NCI-H187 treated with DMSO at 0.1 percent for 48 hours (cell line): Measurements from ENCODE around the gene KRTAP10-7.
"Not testable (repeated sequence)": the region's sequence is repeated elsewhere in the genome, so short reads cannot be mapped to it uniquely, and the experiment has no call there.

Experiments
- DNase-seq: peaks from one replicate; lab custom pipeline; 2025; lab: John Stamatoyannopoulos, UW

KRTAP10-7 gene

DNA sequence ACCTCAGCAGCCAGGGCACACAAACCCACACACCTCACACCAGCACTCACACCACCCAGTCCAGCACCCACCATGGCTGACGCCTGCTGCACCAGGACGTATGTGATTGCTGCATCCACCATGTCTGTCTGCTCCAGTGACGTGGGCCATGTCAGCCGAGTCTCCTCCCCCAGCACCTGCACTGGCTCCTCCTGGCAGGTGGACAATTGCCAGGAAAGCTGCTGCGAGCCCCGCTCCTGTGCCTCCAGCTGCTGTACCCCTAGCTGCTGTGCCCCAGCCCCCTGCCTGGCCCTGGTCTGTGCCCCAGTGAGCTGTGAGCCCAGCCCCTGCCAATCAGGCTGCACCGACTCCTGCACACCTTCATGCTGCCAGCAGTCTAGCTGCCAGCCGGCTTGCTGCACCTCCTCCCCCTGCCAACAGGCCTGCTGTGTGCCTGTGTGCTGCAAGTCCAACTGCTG, 11.7 kb downstream of the KRTAP10-7 start, which contains the start of gene KRTAP10-8:
Gene KRTAP10-8, plus strand, starts transcription at position 51 of the 458 bp plus-strand sequence. Its CDS starts 22 bp downstream, at position 73.
- DNase-seq: no peak

DNA sequence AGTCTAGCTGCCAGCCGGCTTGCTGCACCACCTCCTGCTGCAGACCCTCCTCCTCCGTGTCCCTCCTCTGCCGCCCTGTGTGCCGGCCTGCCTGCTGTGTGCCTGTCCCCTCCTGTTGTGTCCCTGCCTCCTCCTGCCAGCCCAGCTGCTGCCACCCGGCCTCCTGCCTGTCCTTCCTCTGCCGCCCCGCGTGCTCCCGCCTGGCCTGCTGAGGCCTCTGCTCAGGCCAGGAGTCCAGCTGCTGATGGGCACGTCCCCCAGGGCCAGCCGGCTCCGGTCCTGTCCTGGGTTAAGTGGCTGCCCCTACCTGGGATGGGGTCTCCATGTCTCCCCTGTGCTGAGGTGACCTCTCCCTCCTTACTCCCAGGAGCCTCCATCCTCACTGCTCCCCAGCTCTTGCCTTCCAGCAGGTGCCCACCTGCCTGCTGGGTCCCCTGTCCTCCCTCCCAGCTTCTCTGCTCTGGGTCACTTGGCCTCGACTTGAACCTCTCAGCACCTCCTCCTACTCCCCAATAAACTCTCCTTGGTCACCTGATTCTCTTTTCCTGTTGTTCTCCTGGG, 12.4 kb downstream of the KRTAP10-7 start:
- no peak for DNase-seq

DNA sequence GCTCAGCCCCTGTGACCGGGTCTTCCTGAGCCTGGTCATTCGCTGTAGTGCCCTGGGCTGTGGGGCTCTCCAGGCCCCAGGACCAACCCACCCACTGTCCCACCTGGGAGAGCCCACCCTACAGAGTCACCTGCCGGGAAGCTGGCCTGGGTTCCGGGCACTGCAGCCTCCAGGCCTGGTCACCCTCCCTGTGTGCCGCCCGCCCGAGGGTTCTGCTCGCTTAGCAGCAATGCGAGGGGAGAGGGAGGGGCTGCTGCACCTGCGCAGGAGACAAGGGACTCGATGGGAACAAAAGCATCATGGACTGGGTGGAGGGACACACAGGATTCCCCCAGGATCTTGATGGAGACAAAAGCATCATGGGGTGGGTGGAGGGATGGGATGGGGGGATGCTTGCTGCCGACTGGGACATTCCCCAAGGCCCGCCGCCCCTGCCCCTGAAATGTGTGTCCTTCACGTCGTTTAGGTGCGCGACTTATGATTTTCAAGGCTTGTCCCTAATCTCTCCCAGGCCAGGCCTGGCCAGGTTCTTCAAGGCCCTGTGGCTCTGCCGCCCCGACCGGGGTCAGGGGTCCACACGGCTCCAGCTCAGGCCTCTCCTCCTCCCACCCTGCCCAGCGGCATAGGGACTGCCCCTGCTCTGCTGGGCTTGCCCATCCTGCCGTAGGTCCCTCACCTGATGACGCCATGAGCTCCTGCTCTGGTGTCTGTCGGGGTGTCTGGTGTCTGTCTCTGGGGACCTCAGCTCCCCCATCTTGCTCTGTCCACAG, 13.2 kb downstream of the KRTAP10-7 start:
- DNase-seq: no peak

DNA sequence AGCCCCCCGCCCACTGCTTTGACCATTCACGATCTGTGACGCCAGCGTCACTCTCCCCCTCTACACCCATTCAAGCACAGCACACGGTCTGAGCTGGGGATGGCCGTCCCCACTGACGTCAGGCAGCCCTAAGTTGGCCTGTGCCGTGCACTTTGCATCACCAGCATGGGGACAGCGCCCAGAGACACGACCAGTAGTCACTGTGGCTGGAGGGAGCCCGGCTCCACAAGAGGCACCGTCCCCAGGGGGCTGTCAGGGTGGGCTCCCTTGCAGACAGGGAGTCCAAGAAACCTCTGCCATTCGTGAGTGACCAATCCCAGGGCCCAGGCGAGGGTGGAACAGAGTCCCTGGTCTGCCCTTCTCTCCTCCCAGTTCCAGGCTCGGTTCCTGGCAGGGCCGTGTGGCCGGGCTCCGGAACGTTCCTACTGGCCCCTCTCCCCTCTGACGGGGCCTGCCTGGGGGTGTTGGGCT, 13.8 kb downstream of the KRTAP10-7 start:
- DNase-seq: no peak

DNA sequence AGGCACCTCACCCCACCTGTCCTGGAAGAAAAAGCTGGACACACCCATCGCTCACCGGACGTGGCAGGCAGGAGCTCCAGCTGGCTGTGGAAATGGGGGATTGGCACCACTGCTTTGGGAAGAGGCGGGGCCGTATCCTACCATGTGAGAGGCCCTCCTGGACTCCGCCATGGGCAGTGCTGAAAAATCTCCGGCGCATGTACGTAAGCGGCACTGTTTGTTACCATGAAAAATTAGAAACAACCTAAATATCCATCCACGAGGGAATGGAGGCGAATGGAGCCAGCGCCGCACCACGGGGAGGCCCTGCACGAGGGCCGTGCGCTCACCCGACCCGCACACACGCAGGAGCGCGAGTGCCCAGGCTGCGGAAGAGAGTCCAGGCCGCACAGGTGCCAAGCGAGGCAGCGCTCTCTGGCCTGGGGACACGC, 14.6 kb downstream of the KRTAP10-7 start:
- no peak for DNase-seq

DNA sequence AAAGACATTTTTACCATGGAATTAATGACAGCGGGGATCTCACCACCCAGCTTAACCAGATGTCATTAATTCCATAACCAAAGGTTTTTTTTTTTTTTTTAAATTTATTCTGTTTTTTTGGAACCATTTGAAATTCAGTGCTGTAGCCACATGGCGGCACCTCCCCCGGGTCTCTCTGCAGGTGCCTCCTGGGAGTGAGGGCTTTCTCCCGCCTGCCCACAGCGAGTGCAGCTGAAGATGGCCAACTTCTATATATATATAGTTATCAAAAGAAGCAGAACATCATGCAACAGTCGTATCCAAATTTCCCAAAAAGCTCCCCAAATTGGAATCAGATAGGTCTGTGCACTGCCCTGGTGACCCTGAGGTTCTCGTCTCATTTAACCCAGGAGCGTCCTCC, 15.1 kb downstream of the KRTAP10-7 start:
- no peak for DNase-seq

DNA sequence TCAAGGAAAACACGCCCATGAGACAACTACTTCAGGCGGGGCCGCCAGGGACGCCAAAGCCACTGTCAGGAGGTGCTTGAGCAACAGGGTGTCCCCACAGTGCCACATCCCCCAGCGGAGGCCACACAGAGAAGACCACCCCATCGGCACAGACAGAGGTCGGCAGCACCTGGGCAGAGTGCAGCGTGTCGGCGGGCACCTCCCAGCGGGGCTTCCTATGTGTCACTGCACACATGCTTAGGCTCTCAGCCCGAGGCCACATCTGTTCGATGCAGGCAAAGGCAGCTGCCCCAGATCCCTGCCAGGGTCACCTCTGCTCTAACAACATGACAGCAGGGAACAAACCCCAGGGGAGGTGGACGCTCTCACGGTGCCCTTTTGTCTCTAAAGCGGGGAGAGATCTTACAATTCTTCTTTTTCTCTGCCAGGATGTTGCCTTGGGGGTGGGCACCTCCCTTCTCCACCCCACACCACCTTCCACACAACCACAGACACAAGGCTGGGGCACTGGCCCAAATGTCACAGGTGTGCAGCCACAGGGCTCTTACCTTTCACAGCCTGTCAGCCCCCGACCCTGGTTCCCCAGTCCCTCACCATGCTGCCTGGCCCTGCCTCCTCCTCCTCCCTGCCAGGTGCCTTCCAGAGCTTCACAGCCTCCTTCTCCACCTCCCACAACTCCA, 15.7 kb downstream of the KRTAP10-7 start:
- DNase-seq: no peak

DNA sequence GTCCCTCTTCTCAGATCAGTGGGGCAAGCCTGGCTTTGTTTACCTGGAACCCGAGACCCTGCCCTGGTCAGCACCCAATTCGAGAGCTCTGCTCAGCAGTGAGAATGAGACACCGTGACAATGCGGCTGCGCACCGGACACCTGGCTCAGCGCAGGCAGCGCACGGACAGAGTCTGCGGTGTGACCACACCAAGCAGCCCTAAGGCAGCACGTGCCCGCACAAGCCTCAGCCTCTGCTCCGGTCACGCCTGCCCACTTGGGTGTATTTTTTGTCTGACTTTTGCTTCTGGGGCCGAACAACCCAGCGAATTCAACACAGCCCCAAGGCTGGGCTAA, 16.2 kb downstream of the KRTAP10-7 start:
- no peak for DNase-seq

DNA sequence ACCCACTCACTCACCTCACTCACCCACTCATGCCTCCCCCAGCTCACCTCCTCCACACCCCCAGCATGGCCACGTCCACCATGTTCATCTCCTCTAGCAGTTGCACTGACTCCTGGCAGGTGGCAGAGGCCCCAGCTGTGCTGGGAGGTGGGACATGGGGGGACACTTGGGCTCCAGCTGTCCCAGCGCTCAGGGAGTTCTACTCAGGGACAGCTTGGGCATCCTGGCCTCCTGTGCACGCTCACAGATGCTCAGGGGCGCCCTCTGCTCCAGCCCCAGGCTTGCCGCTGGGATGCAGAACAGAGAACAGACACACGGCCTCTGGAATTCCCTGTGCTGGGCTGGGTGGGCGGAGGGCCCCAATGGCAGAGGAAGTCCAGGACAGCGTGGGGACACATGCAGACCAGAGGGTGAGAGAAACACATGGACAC, 16.7 kb downstream of the KRTAP10-7 start:
- DNase-seq: no peak

DNA sequence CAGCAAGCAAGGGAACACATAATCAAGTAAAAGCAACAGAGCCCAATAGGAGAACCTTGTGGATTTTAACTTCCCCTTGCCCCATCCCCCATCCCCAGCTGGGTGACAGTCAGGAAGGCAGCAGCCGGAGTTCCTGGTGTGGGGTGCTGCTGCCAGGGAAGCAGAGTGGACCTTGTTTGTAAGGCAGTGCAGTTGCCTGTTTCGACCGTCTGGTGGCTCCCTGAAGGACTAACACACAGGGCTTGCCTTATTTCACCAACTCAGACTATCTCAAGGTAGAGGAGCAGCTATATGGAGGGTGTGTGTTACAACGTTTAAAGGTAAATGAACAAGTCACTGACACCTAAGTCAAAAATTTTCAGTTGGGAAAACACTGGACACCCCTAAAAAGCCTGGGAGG, 18.1 kb downstream of the KRTAP10-7 start:
- DNase-seq: no peak

DNA sequence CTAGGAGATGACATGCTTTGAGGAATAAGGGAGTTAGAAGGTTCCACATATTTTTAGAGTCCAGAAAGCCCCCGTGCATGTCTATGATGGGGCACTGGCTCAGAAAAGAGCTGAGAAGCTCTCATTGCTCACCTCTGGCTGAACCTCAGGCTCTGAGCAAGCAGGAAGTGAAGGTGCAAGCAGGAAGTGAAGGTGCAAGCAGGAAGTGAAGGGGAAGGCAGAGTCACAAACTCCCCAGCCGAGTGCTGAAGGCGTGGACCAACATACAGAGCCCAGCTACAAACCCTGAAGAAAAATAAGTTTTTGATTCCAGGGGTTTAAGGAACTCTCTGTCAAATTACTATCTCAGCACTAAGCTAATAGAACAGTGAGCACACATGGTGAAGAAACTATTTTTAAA, 18.5 kb downstream of the KRTAP10-7 start:
- DNase-seq: no peak

DNA sequence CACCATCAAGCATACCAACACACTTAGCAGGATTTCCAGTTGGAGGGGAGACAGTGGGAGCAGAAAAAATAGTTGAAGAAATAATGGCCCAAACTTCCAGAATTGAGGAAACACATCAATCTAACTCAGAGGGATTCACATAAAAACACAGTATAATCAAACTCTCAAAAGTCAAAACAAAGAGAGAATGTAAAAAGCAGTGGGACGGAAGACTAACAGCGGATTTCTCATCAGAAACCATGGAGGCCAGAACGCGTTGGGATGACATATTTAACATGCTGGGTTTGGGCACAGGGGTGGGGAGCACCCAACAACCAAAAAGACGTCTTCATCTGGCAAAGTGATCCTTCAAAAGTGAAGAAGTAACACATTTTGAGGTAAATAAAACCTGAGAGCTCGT, 19.5 kb downstream of the KRTAP10-7 start:
- DNase-seq: no peak

DNA sequence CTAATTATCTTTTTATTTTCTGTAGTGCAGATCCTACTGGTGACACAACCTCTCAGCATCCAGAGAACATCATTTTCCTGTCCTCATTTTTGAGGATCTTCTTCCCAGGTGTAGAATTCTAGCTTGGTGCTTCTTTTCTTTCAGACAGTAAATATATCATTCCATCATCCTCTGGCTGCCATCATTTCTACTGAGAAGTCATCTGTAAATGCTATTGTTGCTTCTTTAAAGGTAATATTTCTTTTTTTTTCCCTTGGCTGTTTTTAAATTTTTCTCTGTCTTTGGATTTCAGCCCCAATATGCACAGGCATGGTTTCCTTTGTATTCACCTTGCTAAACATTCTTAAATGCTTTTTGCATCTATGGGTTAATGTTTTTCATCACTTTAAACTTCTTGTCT, 23.2 kb downstream of the KRTAP10-7 start:
- no peak for DNase-seq

DNA sequence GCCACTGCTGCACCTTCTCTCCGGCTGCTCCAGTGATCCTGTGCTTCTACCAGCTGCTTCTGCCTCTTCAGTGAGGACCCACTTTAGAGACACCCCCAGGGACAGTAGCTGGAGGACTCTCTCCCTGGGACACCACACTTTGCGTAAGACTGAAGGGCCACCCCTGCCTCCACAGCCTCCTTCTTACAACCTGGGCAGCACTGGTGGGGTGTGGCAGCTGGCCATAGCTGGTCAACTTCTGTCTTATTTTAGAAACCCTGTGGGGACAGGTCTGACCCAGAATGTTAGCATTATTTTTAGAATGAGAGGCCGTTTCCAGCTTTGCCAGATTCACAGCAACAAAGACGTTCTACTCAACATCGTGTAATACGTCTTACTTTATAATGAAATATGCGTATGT, 25.4 kb downstream of the KRTAP10-7 start:
- no peak for DNase-seq

DNA sequence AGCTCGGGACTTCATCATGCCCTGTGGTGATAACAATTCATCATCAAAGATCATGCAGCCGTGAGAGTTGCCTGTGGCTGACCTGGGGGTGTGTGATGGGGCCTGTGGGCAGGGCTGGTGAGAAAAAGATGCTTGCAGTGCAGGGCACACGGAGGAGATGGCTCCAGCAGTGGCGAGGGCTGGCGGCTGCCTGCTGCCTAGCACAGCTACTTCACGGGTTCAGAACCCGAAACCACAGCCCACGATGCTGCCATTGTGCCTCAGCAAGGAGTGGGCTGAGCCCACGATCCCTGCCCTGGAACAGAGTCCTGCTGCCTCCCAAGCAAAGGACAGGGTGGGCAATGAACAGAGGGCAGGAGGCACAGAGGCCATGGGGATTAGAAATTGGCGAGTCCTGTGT, 25.9 kb downstream of the KRTAP10-7 start:
- no peak for DNase-seq

DNA sequence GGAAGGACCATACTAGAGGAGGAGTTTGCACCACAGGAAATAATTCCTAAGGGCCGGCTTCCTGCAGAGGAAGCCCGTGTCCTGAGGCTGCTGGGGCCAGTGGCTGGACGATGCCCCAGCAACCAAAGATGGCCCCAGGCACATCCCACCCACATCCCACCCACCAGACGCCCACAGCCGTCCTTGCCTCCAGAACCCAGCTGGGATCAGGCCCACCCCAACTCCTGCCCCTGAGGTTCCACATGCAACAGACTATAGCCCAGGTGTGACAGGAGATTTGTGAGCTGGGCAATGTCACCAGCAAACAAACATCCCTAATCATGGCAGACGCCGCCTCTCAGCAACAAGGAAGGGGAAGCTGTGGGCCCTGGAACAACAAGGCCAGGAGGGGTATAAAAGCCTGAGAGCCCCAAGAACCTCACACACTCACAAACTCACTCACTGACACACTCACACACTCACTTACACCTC, 26.3 kb downstream of the KRTAP10-7 start, which contains the start of gene KRTAP10-9:
Gene KRTAP10-9, plus strand, starts transcription at position 421 of the 471 bp plus-strand sequence. CDS start 79 bp downstream, outside the sequence.
- no peak for DNase-seq

DNA sequence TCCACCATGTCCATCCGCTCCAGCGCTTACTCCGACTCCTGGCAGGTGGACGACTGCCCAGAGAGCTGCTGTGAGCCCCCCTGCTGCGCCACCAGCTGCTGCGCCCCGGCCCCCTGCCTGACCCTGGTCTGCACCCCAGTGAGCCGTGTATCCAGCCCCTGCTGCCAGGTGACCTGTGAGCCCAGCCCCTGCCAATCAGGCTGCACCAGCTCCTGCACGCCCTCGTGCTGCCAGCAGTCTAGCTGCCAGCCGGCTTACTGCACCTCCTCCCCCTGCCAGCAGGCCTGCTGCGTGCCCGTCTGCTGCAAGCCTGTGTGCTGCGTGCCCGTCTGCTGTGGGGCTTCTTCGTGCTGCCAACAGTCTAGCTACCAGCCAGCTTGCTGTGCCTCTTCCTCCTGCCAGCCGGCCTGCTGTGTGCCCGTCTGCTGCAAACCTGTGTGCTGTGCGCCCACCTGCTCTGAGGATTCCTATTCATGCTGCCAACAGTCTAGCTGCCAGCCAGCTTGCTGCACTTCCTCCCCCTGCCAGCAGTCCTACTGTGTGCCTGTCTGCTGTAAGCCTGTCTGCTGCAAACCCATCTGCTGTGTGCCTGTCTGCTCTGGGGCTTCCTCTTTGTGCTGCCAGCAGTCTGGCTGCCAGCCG, 26.9 kb downstream of the KRTAP10-7 start:
- DNase-seq: not testable (repeated sequence)

DNA sequence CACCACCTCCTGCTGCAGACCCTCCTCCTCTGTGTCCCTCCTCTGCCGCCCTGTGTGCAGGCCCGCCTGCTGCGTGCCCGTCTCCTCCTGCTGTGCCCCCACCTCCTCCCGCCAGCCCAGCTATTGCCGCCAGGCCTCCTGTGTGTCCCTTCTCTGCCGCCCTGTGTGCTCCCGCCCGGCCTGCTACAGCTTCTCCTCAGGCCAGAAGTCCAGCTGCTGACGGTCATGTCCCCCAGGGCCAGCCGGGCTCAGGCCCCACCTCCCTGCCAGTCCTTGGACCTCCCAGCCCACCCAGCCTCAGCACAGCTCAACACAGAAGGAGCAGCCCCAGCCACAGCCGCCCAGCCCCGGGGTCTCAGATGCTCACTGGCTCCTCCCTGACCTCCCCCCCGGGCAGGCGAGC, 27.4 kb downstream of the KRTAP10-7 start:
- DNase-seq: not testable (repeated sequence)

DNA sequence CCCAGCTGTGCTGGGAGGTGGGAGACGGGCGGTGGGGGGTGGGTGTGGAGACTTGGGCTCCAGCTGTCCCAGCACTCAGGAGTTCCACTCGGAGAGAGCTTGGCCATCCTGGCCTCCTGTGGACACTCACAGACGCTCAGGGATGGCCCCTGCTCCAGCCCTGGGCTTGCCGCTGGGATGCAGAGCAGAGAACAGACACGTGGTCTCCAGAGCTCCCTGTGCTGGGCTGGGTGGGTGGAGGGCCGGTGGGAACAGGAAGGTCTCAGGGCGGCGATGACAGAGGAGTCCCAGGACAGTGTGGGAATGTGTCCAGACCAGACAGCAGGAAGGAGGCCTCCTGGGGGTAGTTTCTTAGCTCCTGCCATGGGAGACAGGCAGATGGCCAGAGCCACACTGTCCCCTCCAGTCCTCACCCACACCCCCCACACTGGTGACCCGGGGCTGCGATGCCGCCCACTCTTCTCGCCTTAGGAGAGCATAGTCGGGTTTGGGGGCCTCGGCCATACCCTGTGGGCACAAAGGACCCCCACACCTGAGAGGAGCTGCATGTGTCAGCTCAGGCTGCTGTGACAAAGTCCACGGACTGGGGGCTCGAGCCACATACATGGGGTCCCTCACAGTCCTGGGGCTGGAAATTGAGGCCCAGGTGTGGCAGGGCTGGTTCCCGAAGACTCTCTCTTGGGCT, 28.5 kb downstream of the KRTAP10-7 start:
- DNase-seq: no peak

DNA sequence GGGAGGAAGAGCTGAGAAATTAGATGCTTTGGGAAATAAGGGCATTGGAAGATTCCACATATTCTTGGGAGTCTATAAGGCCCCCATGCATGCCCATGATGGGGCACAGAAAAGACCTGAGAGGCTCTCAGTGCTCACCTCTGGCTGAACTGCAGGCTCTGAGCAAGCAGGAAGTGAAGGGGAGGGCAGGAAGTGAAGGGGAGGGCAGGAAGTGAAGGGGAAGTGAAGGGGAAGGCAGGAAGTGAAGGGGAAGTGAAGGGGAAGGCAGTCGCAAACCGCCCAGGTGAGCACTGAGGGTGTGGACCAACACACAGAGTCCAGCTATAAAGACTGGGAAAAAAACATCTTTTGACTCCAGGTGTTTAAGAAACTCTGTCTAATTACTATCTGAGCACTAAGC, 30.0 kb downstream of the KRTAP10-7 start:
- no peak for DNase-seq

DNA sequence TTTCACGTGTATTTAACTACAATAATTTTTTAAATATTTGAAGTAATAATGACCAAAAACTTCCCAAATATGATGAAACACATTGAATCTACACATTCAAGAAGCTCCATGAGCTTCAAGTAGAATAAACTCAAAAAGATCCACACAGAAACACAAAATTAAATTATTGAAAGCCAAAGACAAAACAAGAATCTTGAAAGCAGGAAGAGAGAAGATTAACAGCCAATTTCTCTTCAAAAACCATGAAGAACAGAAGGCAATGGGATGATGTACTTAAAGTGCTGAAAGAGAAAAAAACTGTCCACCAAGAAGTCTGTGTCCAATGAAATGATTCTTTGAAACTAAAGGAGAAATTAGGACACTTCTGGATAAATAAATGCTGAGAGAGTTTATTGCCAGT, 31.7 kb downstream of the KRTAP10-7 start:
- no peak for DNase-seq
